ENCODE data around the gene TSTD2. TPM values are rescaled to one million over a fixed set of nuclear protein-coding genes. Genes with fewer than 3 reads are reported as not detected.
"Not testable (repeated sequence)": the region's sequence is repeated elsewhere in the genome, so short reads cannot be mapped to it uniquely, and the experiment has no call there.

The TSTD2 gene
- total and polyA plus RNA-seq, 4 donors: 9.4 to 26.6 (median 14.1) TPM

DNA sequence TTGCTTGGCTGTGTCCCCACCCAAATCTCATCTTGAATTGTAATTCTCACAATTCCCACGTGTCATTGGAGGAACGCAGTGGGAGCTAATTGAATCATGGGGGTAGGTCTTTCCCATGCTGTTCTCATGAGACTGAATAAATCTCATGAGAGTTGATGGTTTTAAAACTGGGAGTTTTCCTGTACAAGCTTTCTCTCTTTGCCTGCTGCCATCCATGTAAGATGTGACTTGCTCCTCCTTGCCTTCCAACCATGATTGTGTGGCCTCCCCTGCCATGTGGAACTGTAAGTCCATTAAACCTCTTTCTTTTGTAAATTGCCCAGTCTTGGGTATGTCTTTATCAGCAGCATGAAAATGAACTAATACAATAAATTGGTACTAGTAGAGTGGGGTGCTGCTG, 13.1 kb downstream of the TSTD2 start:
- H3K27me3 ChIP-seq (ENCODE audit: control insufficient read depth in 3 of 3, insufficient read depth in 3 of 3, low read length in 2 of 3); H3K9me3 ChIP-seq (ENCODE audit: control insufficient read depth in 4 of 4, insufficient read depth in 3 of 4, low read length in 3 of 4); ATAC-seq (ENCODE audit: insufficient read depth, low FRiP score); H3K4me1 ChIP-seq (ENCODE audit: control insufficient read depth in 5 of 5, insufficient read depth in 5 of 5, low read length in 5 of 5); H3K9ac ChIP-seq (ENCODE audit: insufficient read depth in 1 of 2, low read length in 2 of 2); DNase-seq; H3K4me3 ChIP-seq; H3K27ac ChIP-seq (ENCODE audit: low read depth in 1 of 2, low read length in 1 of 2): not testable (repeated sequence)
- WGBS, 2 donors: 96 to 97% methylated on average over 2 of the region's 2 CpGs
- H3K36me3 ChIP-seq (ENCODE audit: control insufficient read depth in 4 of 4, insufficient read depth in 4 of 4, low read length in 4 of 4): peaks cover 10 to 36% (median 19%) of the 10 kb centered on the region in 4 donors

DNA sequence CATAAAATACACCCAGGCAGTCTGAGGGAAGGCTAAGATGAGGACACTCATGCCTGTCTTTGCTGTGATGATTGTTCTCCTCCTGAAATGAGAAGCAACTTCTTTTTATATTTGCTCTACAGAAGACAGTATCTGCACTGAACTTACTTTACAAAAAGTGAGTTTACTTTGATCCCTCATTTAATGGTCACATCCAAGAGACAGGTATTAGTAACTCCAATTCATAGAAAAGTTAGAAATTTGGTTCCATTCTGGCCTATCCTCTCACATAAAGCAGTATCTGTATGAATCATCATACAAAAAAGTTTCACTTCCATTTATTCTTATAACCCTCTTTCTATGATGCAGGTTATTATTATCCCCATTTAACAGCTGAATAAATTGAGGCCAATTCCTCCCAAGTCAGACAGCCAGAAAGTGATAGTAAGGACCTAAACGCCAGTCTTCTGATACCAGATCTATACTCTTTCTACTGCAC, 15.2 kb downstream of the TSTD2 start:
- Histone ChIP-seq H3K4me3 (no peak overlapping the region), H3K27ac (ENCODE audit: low read depth in 1 of 2, low read length in 1 of 2) (no peak overlapping the region), H3K4me1 (ENCODE audit: control insufficient read depth in 5 of 5, insufficient read depth in 5 of 5, low read length in 5 of 5) (peaks cover 0 to 2% (median 0%) of the 10 kb centered on the region in 5 donors), H3K9me3 (ENCODE audit: control insufficient read depth in 4 of 4, insufficient read depth in 3 of 4, low read length in 3 of 4) (no peaks in the 10 kb centered on the region), H3K9ac (ENCODE audit: insufficient read depth in 1 of 2, low read length in 2 of 2) (no peak overlapping the region), H3K36me3 (ENCODE audit: control insufficient read depth in 4 of 4, insufficient read depth in 4 of 4, low read length in 4 of 4) (peaks cover 11 to 28% (median 17%) of the 10 kb centered on the region in 4 donors), H3K27me3 (ENCODE audit: control insufficient read depth in 3 of 3, insufficient read depth in 3 of 3, low read length in 2 of 3) (no peaks in the 10 kb centered on the region)
- no peak for DNase-seq
- no peak for ATAC-seq (ENCODE audit: insufficient read depth, low FRiP score)
- TF ChIP-seq, protein P1, sequence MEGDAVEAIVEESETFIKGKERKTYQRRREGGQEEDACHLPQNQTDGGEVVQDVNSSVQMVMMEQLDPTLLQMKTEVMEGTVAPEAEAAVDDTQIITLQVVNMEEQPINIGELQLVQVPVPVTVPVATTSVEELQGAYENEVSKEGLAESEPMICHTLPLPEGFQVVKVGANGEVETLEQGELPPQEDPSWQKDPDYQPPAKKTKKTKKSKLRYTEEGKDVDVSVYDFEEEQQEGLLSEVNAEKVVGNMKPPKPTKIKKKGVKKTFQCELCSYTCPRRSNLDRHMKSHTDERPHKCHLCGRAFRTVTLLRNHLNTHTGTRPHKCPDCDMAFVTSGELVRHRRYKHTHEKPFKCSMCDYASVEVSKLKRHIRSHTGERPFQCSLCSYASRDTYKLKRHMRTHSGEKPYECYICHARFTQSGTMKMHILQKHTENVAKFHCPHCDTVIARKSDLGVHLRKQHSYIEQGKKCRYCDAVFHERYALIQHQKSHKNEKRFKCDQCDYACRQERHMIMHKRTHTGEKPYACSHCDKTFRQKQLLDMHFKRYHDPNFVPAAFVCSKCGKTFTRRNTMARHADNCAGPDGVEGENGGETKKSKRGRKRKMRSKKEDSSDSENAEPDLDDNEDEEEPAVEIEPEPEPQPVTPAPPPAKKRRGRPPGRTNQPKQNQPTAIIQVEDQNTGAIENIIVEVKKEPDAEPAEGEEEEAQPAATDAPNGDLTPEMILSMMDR (IDR thresholded peaks at IDR 0.05; ENCODE audit: control extremely low read depth, extremely low read depth): no peak
- 92 to 97% methylated on average over 1 of the region's 1 CpG for WGBS, 2 donors

DNA sequence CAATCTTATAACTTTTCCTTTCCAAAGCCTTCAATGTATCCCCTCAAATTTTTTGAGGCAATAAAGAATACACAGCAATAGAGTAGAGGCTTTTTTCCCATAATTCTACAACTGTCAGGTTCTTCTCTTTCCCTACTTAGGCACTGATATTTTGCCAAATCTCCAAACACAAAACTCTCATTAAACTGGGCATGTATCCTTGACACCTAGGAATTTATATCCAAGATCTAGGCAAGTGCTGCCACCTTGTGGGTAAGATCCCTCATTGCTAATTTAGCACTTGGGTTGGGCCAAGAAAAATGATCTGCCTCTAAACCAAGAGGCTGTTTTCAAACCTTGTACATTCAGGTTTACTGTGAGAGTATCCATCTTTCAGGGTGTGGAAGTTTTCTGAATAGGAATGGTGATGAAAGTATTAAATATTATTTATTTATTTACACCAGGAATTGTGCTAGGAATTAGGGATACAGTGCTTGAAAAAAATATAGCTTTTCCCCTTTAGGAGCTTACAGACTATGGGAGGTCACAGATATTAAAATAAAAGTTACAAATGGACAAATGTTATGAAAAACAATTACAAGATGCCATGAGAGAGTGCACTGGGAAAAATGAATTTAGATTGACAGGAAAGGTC, 17.6 kb downstream of the TSTD2 start:
- no peak overlapping the region for H3K27ac ChIP-seq (ENCODE audit: low read depth in 1 of 2, low read length in 1 of 2)
- peaks cover 0 to 2% (median 0%) of the 10 kb centered on the region in 5 donors for H3K4me1 ChIP-seq (ENCODE audit: control insufficient read depth in 5 of 5, insufficient read depth in 5 of 5, low read length in 5 of 5)
- H3K36me3 ChIP-seq (ENCODE audit: control insufficient read depth in 4 of 4, insufficient read depth in 4 of 4, low read length in 4 of 4): peaks cover 14 to 29% (median 24%) of the 10 kb centered on the region in 4 donors
- no peaks in the 10 kb centered on the region for H3K9me3 ChIP-seq (ENCODE audit: control insufficient read depth in 4 of 4, insufficient read depth in 3 of 4, low read length in 3 of 4)
- no peak overlapping the region for H3K4me3 ChIP-seq
- peak; percentile 56 to 80 (median 75) for DNase-seq
- TF ChIP-seq, protein P1 (IDR thresholded peaks at IDR 0.05; ENCODE audit: control extremely low read depth, extremely low read depth): peak; percentile 82
- no peaks in the 10 kb centered on the region for H3K27me3 ChIP-seq (ENCODE audit: control insufficient read depth in 3 of 3, insufficient read depth in 3 of 3, low read length in 2 of 3)
- no peak overlapping the region for H3K9ac ChIP-seq (ENCODE audit: insufficient read depth in 1 of 2, low read length in 2 of 2)
- ATAC-seq (ENCODE audit: insufficient read depth, low FRiP score): peak; percentile 59

DNA sequence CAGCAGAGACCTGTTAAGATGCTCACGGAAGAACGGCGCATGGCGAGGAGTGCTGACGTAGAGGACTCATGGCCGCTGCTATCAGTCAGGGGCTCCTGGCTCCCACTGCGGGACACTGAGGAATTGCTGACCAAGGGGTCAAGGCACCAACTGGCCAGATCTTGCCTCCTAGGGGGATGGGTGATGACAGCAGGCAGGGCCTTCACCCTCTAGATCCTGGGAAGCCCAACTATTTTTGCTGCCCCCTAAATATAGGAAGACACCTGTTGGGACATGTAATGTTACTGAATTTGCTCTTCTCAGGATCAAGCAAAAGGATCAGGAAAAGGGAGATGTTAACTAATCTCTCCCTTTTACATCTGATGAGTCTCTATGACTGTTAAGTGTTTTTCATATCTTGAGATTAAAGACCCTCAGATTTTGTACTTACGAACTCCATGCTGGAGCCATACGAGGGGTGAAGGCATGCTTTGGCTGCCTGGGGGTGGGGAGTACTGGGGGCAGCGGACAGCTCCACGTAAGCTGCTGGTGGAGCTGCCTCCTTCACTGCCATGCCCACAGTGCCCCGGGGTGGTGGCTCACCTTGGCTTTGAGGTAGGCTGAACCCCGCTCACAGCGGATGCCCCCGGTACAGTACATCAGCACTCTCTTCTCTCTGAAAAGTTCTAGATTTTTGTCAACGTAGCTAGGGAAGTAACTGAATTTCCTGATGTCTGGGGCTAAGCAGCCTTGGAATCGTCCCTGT, 28.1 kb downstream of the TSTD2 start:
- ATAC-seq (ENCODE audit: insufficient read depth, low FRiP score) (no peak), DNase-seq (no peak)
- Histone ChIP-seq H3K36me3 (ENCODE audit: control insufficient read depth in 4 of 4, insufficient read depth in 4 of 4, low read length in 4 of 4) (peaks cover 18 to 39% (median 32%) of the 10 kb centered on the region in 4 donors), H3K9ac (ENCODE audit: insufficient read depth in 1 of 2, low read length in 2 of 2) (no peak overlapping the region), H3K27me3 (ENCODE audit: control insufficient read depth in 3 of 3, insufficient read depth in 3 of 3, low read length in 2 of 3) (no peaks in the 10 kb centered on the region), H3K27ac (ENCODE audit: low read depth in 1 of 2, low read length in 1 of 2) (no peak overlapping the region), H3K9me3 (ENCODE audit: control insufficient read depth in 4 of 4, insufficient read depth in 3 of 4, low read length in 3 of 4) (no peaks in the 10 kb centered on the region), H3K4me1 (ENCODE audit: control insufficient read depth in 5 of 5, insufficient read depth in 5 of 5, low read length in 5 of 5) (no peaks in the 10 kb centered on the region), H3K4me3 (no peak overlapping the region)
- TF ChIP-seq, protein P1 (IDR thresholded peaks at IDR 0.05; ENCODE audit: control extremely low read depth, extremely low read depth): no peak
- WGBS, 2 donors: 95 to 96% methylated on average over 17 of the region's 17 CpGs
